DMS79 (cell line): ENCODE measurements around the gene CPNE8.
"Not testable (repeated sequence)": the region's sequence is repeated elsewhere in the genome, so short reads cannot be mapped to it uniquely, and the experiment has no call there.

ENCODE experiments used
- DNase-seq: peaks from one replicate; lab custom pipeline; 2025; lab: John Stamatoyannopoulos, UW

The CPNE8 gene

GRCh38 chr12:38825006-38825405 lies 80.4 kb downstream of the CPNE8 start:
- no peak for DNase-seq

- no peak for DNase-seq
These were observed 81.7 kb downstream of the CPNE8 start for GRCh38 chr12:38823738-38824137.

- DNase-seq, result no peak
These were observed 82.1 kb downstream of the CPNE8 start for GRCh38 chr12:38823314-38823713.

- DNase-seq, result no peak
These were observed 87.4 kb downstream of the CPNE8 start for GRCh38 chr12:38817942-38818341.

- no peak for DNase-seq
These were observed 91.5 kb downstream of the CPNE8 start for GRCh38 chr12:38813923-38814322.

- DNase-seq, result no peak
These were observed 93.5 kb downstream of the CPNE8 start for GRCh38 chr12:38811814-38812356.

GRCh38 chr12:38809832-38810231 lies 95.6 kb downstream of the CPNE8 start:
- DNase-seq, result no peak

- DNase-seq, result no peak
These were observed 117.3 kb downstream of the CPNE8 start for GRCh38 chr12:38788106-38788505.

- DNase-seq, result no peak
These were observed 120.0 kb downstream of the CPNE8 start for GRCh38 chr12:38785381-38785780.

- DNase-seq, result no peak
These were observed 122.1 kb downstream of the CPNE8 start for GRCh38 chr12:38783304-38783703.

GRCh38 chr12:38782359-38782758 lies 123.0 kb downstream of the CPNE8 start:
- DNase-seq, result no peak

GRCh38 chr12:38776647-38777046 lies 128.7 kb downstream of the CPNE8 start:
- no peak for DNase-seq

GRCh38 chr12:38775457-38775856 lies 129.9 kb downstream of the CPNE8 start:
- DNase-seq, result no peak

GRCh38 chr12:38772437-38772836 lies 133.0 kb downstream of the CPNE8 start:
- DNase-seq, result no peak

GRCh38 chr12:38771871-38772270 lies 133.5 kb downstream of the CPNE8 start:
- DNase-seq, result no peak

GRCh38 chr12:38761636-38762342 lies 143.6 kb downstream of the CPNE8 start:
- DNase-seq, result no peak

GRCh38 chr12:38761111-38761510 lies 144.3 kb downstream of the CPNE8 start:
- DNase-seq, result no peak

- no peak for DNase-seq
These were observed 145.8 kb downstream of the CPNE8 start for GRCh38 chr12:38759621-38760020.

- DNase-seq, result no peak
These were observed 158.6 kb downstream of the CPNE8 start for GRCh38 chr12:38746744-38747143.

GRCh38 chr12:38745601-38746000 lies 159.8 kb downstream of the CPNE8 start:
- no peak for DNase-seq

GRCh38 chr12:38744041-38744440 lies 161.3 kb downstream of the CPNE8 start:
- DNase-seq, result no peak

GRCh38 chr12:38742496-38742895 lies 162.9 kb downstream of the CPNE8 start:
- DNase-seq, result not testable (repeated sequence)

- DNase-seq, result no peak
These were observed 168.6 kb downstream of the CPNE8 start for GRCh38 chr12:38736821-38737220.

GRCh38 chr12:38732761-38733160 lies 172.6 kb downstream of the CPNE8 start:
- no peak for DNase-seq
